Hepatocyte (in vitro differentiated cells): ENCODE measurements around the gene PDGFRB. TPM values are rescaled to one million over a fixed set of nuclear protein-coding genes. Genes with fewer than 3 reads are reported as not detected.

Source experiments
- DNase-seq: peaks from one replicate; pipeline ENCODE4 v3.0.0-alpha.2; 2016; ENCODE audit warnings: low spot score
- H2AFZ ChIP-seq: fragments of 200-600 bp; sonication (generic); 2 replicates; pipeline ENCODE4 v1.6.0; 2016; ENCODE audit warnings: antibody characterized with exemption, mild to moderate bottlenecking
- H3K27ac ChIP-seq: fragments of 200-600 bp; sonication (generic); 2 replicates; pipeline ENCODE4 v1.5.1; 2016; ENCODE audit warnings: mild to moderate bottlenecking
- H3K27me3 ChIP-seq: fragments of 200-600 bp; sonication (generic); 2 replicates; pipeline ENCODE4 v1.6.1; 2016
- H3K36me3 ChIP-seq: fragments of 200-600 bp; sonication (generic); replicated peaks from 2 replicates; pipeline ENCODE4 v1.5.1; 2016; ENCODE audit warnings: low read depth; ENCODE audit not compliant: insufficient read depth
- H3K4me1 ChIP-seq: fragments of 200-600 bp; sonication (generic); 2 replicates; pipeline ENCODE4 v1.5.1; 2016; ENCODE audit warnings: mild to moderate bottlenecking, moderate library complexity; ENCODE audit not compliant: insufficient read depth
- H3K4me2 ChIP-seq: fragments of 200-600 bp; sonication (generic); 2 replicates; pipeline ENCODE4 v1.6.0; 2016
- H3K4me3 ChIP-seq: fragments of 200-600 bp; sonication (generic); 2 replicates; pipeline ENCODE4 v1.5.1; 2016; ENCODE audit warnings: mild to moderate bottlenecking
- H3K79me2 ChIP-seq: fragments of 200-600 bp; sonication (generic); 2 replicates; pipeline ENCODE4 v1.6.0; 2017; ENCODE audit warnings: mild to moderate bottlenecking
- H3K9me2 ChIP-seq: fragments of 200-600 bp; sonication (generic); replicated peaks from 2 replicates; pipeline ENCODE4 v1.6.0; 2017; ENCODE audit warnings: mild to moderate bottlenecking; ENCODE audit not compliant: insufficient read depth
- H3K9me3 ChIP-seq: fragments of 200-600 bp; sonication (generic); 2 replicates; pipeline ENCODE4 v1.5.1; 2016; ENCODE audit warnings: low read depth, mild to moderate bottlenecking
- H4K20me1 ChIP-seq: fragments of 200-600 bp; sonication (generic); 2 replicates; pipeline ENCODE4 v1.6.0; 2016; ENCODE audit warnings: mild to moderate bottlenecking; ENCODE audit not compliant: insufficient read depth, poor library complexity, severe bottlenecking
- CTCF ChIP-seq: fragments of 200-600 bp; sonication (generic); IDR thresholded peaks from 2 replicates; pipeline ENCODE4 v1.5.1; 2016; ENCODE audit warnings: antibody characterized with exemption, mild to moderate bottlenecking; ENCODE audit not compliant: poor library complexity
- EZH2 ChIP-seq: fragments of 200-600 bp; sonication (generic); IDR thresholded peaks from 2 replicates; pipeline ENCODE4 v1.6.1; 2016; ENCODE audit warnings: antibody characterized with exemption, mild to moderate bottlenecking, borderline replicate concordance
- EZH2phosphoT487 ChIP-seq: fragments of 200-600 bp; sonication (generic); IDR thresholded peaks from one replicate; pipeline ENCODE4 v1.6.1; 2018; ENCODE audit warnings: antibody characterized with exemption, mild to moderate bottlenecking, low read depth, moderate library complexity; ENCODE audit not compliant: unreplicated experiment, severe bottlenecking
- WGBS: methylation state at CpG from one replicate; pipeline ENCODE4 v1.1.6; 2016; ENCODE audit warnings: low lambda C conversion rate; ENCODE audit errors: missing lambda C conversion rate; 5-methylcytosine and 5-hydroxymethylcytosine counted together
- polyA plus RNA-seq: library from polyadenylated mRNA; unstranded; fragments of >200 nt; fragmentation: Nextera tagmentation; extraction: Ambion mirVana; gene quantifications from 2 replicates; pipeline ENCODE4 v1.2.1, GENCODE V29; 2016
- total RNA-seq: library from RNA; depleted of rRNA; stranded (reverse); fragments of >200 nt; gene quantifications from 2 replicates; pipeline ENCODE4 v1.2.3, GENCODE V29; 2014

Gene PDGFRB
- total and polyA plus RNA-seq, 2 experiments from 2014 or later, result 55.1 to 55.2 TPM

GRCh38 chr5:150124111-150124557, 31.5 kb downstream of the PDGFRB start:
- peaks cover 4% of the 10 kb centered on the region for H3K4me1 ChIP-seq
- DNase-seq, result no peak
- H3K79me2 ChIP-seq, result no peaks in the 10 kb centered on the region
- no peak overlapping the region for H3K27ac ChIP-seq
- TF ChIP-seq EZH2phosphoT487 (no peak), CTCF (no peak), EZH2 (no peak)
- H3K36me3 ChIP-seq, result no peaks in the 10 kb centered on the region
- no peaks in the 10 kb centered on the region for H3K27me3 ChIP-seq
- no peak overlapping the region for H2AFZ ChIP-seq
- no peak overlapping the region for H3K4me2 ChIP-seq
- no peaks in the 10 kb centered on the region for H4K20me1 ChIP-seq
- no peaks in the 10 kb centered on the region for H3K9me2 ChIP-seq
- WGBS, result 91% methylated on average over 11 of the region's 11 CpGs
- H3K4me3 ChIP-seq, result no peak overlapping the region
- no peaks in the 10 kb centered on the region for H3K9me3 ChIP-seq

DNA sequence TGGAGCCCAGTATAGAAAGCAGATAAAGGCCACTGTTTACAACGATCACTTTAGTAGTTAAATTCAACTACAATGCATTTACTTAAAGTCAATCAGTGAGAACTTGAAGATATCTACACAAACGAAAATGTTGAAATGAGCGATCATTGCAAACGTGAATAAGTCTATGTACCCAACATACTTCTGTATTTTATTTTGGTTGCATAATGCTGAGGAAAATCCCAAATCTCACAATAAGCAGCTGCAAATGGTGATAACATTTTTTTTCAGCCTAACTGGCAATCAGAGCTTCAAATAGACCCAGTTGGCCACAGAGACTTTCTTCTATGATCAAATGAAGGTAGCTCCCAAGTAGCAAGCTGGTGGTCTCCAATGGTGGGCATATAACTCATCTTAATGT, 32.1 kb downstream of the PDGFRB start:
- no peak for DNase-seq
- Histone ChIP-seq H3K4me3 (no peak overlapping the region), H4K20me1 (no peaks in the 10 kb centered on the region), H3K27me3 (no peaks in the 10 kb centered on the region), H2AFZ (no peak overlapping the region), H3K9me3 (no peaks in the 10 kb centered on the region), H3K9me2 (no peaks in the 10 kb centered on the region), H3K4me1 (peaks cover 4% of the 10 kb centered on the region), H3K4me2 (no peak overlapping the region), H3K79me2 (no peaks in the 10 kb centered on the region), H3K27ac (no peak overlapping the region), H3K36me3 (no peaks in the 10 kb centered on the region)
- 90% methylated on average over 4 of the region's 4 CpGs for WGBS
- no peak for TF ChIP-seq CTCF
- TF ChIP-seq EZH2phosphoT487, result no peak
- TF ChIP-seq EZH2, result no peak

DNA sequence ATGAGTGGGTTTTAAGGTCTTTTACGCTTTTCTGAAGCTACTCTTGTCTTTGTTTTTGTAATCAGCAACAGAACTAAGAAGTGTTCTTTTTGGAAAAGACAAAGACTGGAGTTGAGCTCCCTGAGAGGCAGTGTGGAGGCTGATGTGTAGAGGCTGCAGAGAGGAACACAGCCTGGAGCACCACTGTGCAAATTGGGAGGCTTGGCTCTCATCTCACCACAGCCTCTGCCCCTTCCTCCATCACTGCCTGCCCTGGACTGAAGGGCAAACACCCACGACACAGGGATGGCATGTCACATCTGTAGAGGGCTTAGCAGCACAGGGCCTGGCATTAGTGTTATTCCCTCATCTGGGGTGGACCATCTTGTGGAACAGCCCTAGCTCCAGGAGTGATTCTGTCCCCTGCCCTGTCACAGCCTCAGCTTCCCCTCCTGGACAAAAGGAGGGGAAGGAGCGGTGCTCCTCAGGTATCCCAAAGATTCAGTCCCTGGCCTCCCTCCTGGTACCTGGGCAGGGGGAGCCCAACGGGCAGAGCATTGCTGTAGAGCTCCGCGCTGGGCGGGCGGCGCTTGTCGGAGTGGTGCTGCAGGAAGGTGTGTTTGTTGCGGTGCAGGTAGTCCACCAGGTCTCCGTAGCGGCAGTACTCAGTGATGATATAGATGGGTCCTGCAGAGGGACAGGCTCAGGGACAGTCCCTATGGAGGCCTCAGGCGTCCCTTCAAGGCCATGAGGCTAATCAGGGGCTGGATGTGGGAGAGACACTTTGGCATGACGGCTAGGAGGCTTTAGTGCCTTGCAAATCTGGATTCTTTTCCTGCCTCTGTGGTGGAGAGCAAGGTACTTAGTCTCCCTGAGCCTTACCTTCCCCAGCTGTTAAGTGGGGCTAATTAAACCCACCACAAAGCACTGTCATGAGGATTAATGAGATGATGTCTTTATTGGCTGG, 32.8 kb downstream of the PDGFRB start:
- TF ChIP-seq CTCF (no peak), EZH2phosphoT487 (no peak), EZH2 (no peak)
- no peak overlapping the region for H3K4me3 ChIP-seq
- H3K36me3 ChIP-seq, result no peaks in the 10 kb centered on the region
- peaks cover 4% of the 10 kb centered on the region for H3K4me1 ChIP-seq
- H3K4me2 ChIP-seq, result no peak overlapping the region
- H3K79me2 ChIP-seq, result no peaks in the 10 kb centered on the region
- H3K27me3 ChIP-seq, result no peaks in the 10 kb centered on the region
- H3K9me2 ChIP-seq, result no peaks in the 10 kb centered on the region
- no peaks in the 10 kb centered on the region for H4K20me1 ChIP-seq
- DNase-seq, result no peak
- no peaks in the 10 kb centered on the region for H3K9me3 ChIP-seq
- 90% methylated on average over 15 of the region's 15 CpGs for WGBS
- H2AFZ ChIP-seq, result no peak overlapping the region
- no peak overlapping the region for H3K27ac ChIP-seq
